Left renal pelvis (tissue), 4 donors: ENCODE measurements around the gene EGFL8. TPM values are rescaled to one million over a fixed set of nuclear protein-coding genes. Genes with fewer than 3 reads are reported as not detected.
"Not testable (repeated sequence)": the region's sequence is repeated elsewhere in the genome, so short reads cannot be mapped to it uniquely, and the experiment has no call there.

Source experiments
- DNase-seq, 4 donors: peaks; one replicate each; pipeline ENCODE4 v3.0.0-alpha.2; 2013; ENCODE audit warnings: low read depth in 4 of 4, low spot score in 3 of 4
- polyA plus RNA-seq, 4 donors: library from polyadenylated mRNA; unstranded; fragments of 120-200 nt; gene quantifications; one replicate each; pipeline ENCODE4 v1.2.1, GENCODE V29; 2013; ENCODE audit not compliant: insufficient read length in 4 of 4

Gene EGFL8
- polyA plus RNA-seq = 10 to 100 TPM; 21.2 to 45.5 (median 26.6) TPM

DNA sequence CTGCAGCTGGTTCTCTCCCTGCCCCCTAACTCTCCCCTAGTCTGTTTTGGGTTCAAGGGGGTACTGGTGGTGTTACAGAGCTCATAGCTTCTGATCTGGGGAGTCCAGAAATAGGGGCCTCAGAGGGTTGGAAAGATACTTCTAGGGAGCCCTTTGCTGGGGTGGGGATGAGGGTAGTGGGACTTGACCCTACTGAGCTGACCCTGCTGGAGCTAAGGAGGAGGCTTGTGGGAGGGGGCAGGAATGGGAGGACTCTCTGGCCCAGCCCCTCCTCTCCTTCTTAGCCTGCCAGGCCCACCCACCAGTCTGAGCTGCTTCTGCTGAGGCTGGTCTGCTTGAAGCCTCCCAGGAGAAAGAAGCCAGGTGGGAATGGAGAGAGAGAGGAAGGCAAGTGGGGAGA, at the start of gene EGFL8:
Gene EGFL8 (plus strand): TSS at position 301 of the 400 bp plus-strand sequence. CDS start 1,571 bp downstream, outside the sequence.
- DNase-seq = no peak

DNA sequence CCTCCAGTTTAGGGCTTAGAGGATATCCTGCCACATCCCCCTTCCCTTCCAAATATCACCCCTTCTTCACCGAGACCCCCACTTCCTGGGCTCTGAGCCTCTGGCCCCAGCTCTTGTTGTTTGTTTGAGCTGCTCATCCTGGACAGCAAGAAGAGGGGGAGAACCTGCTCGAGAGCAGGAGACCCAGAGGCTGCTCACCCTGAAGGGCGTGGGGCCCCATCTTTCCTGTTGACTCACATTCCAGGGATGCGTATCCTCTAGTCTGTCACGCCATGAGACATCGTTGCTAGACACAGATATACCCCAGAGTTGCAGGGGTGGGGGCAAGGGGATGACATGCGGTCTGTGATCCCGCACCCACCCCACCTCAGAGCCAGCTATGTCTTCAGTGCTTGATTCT, 49.6 kb upstream of the EGFL8 start:
- no peak for DNase-seq

DNA sequence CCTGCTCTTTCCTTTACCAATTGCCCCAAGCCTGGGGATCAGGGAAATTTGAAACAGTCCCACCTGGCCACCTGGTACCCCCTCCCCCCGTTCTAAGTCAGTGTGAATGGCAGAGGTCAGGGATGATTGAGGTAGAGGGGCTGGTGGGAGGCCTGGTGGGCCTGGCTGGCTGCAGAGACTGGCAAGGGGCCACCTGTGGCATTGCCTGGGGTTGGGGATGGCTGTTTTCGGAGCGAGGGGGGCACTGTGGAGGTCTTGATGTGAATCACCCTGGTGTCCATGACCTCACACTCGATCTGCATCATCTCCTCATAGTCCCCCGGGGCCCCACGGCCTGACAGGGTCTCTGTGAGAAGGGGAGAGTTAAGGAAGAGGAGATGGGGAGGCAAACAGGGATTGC, 48.8 kb upstream of the EGFL8 start:
- no peak for DNase-seq

DNA sequence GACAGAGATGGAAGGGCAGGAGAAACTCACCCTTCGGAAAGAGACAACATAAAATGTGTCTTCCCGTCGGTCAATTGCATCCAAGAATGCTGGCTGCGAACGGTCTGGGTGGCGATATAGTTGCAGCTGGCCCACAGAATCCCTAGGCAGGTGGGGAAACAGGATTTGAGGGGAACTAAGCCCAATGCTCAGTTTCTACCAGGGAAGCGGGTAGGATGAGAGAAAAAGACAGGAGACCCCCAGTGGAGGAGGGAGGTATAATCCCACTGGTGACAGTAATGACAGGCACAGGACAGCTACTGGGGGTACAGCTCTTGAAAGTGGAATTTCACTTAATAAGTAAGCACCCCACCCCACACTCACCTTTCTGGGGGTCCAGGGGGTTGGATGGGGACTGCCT, 47.7 kb upstream of the EGFL8 start:
- DNase-seq = no peak

DNA sequence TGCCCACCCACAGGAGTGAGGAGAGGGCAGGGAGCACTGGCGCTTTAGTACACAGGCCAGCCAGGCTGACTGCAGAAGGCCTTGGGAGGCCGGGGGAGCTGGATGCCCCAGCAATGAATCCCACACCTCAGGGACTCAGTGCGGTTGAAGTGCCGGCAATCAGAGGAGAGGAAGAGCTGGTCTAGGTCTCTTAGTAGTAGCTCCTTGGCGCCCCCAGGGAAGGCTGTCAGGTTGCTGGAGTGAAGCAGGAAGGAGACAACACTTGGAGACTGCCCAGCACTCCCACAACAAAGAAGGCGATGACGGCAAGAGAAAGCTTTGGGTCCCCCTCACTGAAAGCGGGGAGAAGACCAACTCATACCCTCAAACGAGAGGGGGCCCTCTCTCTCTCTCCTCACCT, 46.9 kb upstream of the EGFL8 start:
- no peak for DNase-seq

DNA sequence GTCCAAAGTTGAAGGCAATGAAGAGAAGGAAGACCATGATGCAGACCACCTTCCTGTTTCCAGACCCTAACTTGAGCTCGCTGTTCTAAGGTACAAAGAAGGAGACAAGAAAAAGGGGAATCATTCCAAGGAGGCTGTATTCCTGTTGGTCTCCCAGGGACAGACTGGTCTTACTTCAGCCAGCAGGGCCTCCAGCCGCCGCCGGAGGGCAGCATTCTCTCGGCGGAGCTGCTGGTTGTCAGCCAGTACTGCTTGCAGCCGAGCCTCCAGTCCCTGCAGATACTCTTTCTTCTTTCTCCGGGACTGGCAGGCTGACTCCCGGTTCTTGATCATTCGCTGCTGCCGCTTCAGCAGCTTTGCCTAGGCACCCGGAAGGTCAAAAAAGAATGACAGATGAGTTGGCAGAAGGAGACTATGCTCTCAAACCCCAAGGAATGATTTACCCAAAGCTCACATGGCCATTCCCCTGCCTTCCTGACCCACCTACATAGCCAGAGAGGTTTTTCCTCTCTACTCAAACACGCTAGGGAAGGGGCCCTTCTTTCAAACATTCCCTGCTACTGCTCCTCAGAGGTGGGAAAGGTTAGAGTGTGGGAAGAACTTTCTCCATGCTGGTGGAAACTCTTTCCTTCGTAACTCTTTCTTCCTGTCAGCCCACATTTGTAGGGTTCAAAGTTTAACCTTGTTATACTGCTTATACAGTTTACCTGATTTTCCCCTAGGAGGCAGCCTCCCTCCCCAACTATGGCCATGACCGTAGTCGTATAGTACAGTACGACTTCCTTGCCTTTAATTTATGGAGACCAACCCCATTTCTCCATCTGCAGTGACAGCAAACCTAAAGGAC, 45.4 kb upstream of the EGFL8 start:
- peak in 2 of 4 donors; percentile 58 to 61 for DNase-seq

DNA sequence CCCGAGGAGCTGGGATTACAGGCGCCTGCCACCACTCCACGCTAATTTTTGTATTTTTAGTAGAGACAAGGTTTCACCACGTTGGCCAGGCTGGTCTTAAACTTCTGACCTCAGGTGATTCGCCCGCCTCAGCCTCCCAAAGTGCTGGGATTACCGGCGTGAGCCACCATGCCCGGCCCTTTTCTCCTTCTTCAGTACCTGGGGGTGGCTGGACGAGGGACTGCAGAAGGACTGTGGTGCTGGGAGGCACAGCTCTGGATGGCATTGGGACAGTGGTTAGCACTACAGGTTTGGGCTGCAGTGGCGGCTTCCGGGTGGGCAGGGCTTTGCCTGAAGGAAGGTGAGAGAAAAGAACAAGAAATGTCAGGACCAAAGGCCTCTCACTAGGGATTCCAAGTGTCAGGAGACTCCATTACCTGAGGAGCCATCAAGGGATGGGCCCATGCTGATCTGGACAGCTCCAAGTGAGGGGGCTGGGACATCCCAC, 43.8 kb upstream of the EGFL8 start:
- DNase-seq = no peak

DNA sequence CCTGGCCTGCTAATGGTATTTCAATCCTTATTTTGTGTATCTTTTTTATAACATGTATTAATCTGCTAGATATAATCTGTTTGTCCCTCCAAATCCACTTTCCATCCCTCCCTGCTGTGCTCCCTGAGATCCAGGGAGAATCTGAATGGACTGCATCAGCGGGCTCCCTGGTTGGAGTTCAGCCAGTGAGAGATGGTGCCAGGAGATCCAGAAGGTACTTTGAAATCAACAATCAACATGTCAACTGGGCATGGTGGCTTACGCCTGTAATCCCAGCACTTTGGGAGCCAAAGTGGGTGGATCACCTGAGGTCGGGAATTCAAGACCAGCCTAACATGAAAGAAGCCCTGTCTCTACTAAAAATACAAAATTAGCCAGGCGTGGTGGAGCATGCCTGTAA, 40.7 kb upstream of the EGFL8 start:
- no peak for DNase-seq

DNA sequence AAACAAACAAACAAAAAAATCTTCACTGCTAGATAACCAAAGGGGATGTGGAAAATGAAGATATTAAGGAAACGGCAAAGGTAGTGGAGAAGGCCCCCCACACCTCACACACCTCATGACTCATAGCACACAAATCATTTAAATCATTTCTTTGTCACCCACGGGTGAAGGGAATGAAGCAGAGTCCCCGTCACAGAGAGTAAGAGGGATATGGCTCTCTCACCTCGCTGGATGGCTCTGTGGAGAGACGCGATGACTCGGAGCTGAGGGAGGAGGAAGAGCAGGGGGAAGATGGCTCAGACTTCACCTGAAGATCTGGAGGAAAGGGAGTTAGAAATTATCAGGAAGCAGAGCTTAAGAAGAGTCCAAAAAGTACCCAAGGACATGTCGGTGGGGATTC, 37.5 kb upstream of the EGFL8 start:
- no peak for DNase-seq

DNA sequence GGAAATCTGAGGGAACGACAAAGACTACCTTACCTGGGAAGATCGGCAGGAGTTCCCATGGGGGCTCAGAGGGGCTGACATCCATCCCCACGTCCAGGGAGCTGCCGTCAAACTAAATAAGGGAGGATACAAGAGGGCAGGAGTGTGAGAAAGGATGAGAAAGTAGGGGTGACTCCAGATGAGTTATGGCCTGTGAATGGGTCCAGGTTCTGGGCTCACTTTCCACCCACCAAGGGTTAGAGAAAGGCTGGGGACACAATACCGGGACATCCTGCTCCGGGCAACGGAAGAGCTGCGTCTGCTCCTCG, 37.0 kb upstream of the EGFL8 start:
- no peak for DNase-seq

DNA sequence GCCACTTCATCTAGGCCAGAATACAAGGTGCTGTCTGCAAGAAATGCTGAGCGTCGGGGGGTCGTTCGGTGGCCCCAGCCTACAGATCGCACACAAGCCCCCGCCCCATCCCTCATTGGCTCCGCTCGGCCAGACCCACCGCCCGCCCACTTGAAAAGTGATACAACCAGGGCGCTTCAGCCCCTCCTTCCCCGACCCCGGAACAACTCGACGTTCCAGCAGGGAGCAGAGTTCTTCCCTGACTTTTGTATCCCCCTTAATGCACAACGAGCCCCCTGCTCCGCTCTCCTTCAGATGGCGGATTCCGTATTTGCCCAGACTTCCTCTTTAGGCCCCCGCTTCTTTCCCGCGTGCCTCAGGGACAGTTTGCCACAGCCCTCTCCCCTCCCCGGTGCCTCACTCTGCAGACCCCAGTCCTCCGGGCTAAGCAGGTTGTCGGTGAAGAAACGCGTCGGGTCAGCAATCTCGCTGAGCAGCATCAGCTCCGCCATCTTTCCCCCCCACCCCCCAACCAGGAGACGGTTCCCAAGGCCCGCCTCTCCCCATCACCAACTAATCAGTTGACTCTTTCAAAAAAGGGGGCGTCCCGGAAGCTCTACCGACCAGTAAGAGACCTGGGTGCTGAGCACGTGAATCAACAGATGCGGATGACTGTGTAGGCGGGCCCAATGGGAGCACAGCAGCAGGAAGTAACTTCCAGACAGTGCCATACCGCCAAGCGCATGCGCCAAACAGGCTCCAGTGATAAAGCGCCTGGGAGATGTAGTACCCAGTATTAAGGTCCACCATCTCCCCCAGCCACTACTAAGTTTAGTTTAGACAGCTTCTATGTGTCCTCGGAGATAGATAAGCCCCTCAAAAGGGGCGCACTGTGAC, 36.4 kb upstream of the EGFL8 start, which contains the start of gene ATF6B:
Gene ATF6B (minus strand): TSS at position 530 of the 876 bp plus-strand sequence. CDS start 39 bp downstream, at position 491.
- peak; percentile 97 to 99 (median 98) for DNase-seq

DNA sequence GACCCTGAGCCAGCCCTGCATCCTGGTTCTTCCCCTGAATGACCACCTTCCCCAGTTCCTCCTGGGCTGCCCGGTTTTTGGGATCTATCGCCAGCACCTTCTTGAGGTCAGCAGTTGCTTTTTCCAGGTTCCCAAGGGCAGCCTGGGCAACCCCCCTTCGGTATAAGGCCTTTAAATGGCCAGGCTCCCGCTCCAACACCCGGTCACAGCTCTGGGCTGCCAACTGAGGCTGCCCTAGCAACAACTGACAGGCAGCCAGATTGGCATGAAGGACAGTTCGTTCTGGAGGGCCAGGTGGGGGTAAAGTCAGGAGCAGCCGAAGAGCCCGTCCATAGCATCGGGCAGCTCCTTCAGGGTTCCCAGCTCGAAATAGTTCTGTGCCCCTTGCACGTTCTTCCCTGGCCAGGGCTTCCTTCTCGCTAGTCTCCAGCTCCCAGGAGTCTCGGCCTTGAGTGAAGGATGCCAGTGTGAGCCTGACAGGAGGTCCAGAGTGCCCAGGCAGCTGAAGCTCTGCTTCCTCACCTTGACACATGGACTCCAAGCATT, 35.6 kb upstream of the EGFL8 start:
- DNase-seq = no peak

DNA sequence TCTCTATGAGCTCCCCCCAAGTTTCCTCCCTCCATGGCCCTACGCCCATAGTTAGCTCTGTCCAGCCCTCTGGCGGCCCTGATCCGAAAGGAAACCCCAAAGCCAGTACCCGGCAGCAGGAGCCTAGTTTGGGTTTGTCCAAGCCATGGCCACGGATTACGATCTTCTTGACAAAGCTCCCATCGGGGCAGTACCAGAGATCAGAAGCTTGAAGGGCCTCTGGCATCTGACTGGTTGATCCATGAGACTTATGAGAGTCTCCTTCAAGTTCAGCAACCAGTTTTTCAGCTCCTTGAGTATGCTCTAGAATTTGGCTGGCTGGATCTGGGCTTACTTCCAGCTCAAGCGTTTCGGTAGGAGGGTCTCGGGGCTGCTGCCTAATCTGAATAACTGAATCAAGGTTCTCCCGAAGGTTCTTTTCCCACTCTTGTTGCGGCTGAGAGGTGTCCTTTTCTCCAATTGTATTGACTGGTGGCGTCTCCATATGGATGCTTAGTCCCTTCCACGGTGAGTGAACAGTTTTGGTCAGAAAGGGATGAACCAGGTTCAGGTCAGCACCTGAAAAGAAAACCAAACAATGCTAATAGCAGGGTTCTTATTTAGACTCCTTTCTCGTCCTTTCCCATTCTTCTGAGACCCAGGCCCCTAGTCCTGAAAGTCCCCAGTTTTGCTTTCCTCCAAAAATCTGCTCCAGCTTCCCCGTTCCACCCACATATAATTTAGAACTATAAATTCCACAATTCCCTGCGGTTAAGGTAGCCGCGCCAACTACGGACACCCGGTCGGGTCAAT, 34.9 kb upstream of the EGFL8 start:
- no peak for DNase-seq

DNA sequence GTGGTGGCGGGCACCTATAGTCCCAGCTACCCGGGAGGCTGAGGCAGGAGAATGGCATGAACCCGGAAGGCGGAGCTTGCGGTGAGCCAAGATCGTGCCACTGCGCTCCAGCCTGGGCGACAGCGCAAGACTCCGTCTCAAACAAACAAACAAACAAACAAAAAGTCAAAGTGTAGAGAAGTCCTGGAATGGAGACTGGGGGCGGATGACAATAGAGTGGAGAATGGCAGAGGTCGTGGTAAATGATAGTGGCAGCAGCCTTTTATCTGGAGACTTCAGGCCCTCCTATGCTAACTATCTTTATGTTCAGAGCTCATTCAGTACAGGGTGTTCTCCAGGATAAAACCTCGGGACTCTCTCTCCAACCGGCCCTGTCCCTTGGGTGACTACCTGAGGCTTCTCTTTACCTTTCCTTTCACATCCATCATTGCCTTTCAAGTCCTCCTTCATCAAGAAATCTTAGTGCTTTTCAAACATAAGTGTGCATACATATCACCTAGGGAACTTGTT, 32.9 kb upstream of the EGFL8 start:
- no peak for DNase-seq

DNA sequence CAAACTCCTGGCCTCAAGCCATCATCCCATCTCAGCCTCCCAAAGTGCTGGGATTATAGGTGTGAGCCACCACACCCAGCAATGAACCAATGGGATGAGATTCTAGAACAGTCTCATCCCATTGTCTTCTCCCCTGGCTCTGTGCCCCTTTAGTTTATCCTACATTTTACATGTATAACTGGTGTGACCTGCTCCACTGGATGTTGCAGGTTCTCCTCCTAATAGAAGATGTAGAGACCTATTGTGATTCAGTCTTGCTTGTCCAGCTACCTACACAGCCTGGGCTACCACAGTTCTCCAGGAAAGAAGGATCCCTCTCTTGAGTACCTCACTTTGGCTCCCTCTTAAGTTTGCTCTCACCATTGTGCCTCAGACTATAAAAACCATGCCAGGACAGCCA, 32.3 kb upstream of the EGFL8 start:
- no peak for DNase-seq

DNA sequence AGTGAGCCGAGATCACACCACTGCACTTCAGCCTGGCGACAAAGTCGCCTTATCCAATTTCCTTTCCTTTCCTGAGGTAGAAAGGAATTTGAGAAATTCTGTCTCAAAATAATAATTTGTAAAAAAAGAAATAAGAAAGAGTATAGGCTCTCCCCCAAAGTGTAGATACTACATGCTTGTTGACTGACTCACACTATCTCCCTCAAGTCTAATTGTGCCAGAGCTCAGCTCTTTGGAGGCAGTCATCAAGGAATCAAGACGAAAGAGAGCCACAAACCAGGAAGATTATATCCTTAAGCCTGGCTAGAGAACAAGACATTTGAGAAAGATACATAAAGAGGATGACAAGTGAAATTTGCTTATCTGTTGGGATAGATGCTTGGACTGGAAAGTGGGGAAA, 30.6 kb upstream of the EGFL8 start:
- DNase-seq = no peak

DNA sequence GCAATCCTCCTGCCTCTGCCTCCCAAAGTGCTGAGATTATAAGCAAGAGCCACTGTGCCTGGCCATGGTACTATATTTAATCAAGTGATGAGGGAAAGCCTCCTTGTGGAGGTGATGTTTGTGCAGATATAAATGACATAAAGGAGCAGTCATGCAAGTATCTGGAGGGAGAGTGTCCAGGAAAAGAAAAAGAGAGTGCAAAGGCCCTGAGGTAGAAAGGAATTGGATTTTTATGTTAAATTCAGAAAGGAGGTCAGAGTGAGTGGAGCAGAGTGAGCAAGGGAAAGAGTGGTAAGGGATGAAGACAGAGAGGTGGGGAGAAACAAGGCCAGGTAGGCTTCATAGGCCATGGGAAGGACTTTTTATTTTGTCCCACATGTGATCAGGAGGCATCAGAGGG, 26.9 kb upstream of the EGFL8 start:
- no peak for DNase-seq

DNA sequence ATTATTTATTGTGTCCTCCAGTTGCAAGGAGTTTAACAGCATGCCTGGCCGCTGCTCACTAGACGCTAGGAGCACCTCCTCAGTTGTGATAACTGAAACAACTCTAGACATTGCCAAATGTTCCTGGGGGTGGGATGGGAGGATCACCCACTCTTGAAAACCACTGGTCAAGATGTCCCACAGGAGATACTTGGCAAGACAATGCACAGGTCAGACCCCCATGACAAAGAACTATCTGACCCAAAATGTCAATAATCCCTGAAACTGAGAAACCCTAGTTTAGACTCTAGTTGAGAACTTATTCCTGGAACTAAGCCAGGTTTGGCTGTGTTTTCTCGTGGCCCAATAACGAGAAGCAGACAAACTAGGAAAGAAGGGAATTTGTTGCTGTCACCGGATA, 24.8 kb upstream of the EGFL8 start:
- DNase-seq = no peak

DNA sequence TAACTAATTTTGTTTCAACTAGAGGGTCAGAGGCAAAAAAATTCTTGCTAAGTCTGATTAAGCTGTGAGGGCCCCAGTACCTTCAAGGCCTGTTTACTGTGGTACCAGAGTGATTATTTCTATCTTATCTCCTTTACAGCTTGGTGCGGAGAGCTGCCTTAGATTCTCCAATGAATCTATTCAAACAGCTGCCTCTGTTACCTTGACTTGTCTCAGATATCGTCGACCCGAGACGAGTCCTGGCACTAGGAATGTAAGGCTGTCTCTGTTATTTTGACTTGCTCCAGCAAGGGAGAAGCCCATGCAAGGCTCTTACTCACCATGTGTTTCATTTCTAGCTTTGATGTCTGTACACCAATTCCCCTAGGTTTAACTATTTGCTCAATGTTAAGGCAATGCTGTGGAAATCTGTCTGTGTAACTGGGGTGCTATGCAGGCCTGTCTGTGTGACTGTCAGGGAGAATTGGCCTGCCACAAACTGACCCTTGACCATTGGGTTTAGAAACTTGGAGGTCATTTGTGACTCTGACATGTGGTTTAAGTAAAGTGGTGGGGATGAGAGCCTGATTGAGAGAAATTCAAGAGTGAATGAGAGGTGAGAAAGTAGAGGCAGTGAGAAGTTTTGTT, 23.9 kb upstream of the EGFL8 start:
- no peak for DNase-seq

DNA sequence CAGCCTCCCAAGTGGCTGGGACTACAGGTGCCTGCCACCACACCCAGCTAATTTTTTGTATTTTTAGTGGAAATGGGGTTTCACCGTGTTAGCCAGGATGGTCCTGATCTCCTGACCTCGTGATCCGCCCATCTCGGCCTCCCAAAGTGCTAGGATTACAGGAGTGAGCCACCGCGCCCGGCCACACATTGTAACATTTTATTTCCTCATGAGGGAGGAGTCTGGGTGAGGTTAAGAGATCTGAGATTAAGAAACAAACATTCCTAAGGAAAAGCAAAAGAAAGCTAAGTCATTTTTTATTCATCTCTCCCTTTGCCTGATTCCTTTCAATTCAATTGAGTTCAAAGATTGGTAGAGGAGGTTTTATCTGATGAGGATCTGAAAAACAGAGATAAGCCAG, 20.2 kb upstream of the EGFL8 start:
- DNase-seq = not testable (repeated sequence)
